Measurements from ENCODE around the gene FSTL5.
A peak's percentile ranks its signal among the peaks of the same experiment; 100 is the strongest.

Gene FSTL5

DNA sequence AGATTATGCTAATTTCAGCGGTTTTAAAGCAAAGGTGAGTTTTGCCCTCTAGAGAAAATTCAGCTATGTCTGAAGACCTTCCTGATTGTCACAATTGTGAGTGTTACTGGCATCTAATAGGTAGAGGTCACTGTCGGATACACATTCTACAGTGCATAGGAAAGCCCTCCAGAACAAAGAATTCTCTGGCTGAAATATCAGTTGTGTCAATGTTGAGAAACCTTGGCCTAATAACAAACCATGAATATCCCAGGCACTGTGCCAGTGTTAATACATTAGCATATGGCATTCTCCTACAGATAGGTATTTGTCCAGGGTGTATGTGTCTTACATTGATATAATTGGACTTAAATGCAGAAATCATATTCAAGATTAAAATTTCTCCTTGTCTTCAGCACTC is 294.3 kb downstream of the FSTL5 start (continued):
- TF ChIP-seq, protein P1, sequence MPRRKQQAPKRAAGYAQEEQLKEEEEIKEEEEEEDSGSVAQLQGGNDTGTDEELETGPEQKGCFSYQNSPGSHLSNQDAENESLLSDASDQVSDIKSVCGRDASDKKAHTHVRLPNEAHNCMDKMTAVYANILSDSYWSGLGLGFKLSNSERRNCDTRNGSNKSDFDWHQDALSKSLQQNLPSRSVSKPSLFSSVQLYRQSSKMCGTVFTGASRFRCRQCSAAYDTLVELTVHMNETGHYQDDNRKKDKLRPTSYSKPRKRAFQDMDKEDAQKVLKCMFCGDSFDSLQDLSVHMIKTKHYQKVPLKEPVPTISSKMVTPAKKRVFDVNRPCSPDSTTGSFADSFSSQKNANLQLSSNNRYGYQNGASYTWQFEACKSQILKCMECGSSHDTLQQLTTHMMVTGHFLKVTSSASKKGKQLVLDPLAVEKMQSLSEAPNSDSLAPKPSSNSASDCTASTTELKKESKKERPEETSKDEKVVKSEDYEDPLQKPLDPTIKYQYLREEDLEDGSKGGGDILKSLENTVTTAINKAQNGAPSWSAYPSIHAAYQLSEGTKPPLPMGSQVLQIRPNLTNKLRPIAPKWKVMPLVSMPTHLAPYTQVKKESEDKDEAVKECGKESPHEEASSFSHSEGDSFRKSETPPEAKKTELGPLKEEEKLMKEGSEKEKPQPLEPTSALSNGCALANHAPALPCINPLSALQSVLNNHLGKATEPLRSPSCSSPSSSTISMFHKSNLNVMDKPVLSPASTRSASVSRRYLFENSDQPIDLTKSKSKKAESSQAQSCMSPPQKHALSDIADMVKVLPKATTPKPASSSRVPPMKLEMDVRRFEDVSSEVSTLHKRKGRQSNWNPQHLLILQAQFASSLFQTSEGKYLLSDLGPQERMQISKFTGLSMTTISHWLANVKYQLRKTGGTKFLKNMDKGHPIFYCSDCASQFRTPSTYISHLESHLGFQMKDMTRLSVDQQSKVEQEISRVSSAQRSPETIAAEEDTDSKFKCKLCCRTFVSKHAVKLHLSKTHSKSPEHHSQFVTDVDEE (CRISPR knock-in tag; IDR thresholded peaks at IDR 0.05) = no peak

DNA sequence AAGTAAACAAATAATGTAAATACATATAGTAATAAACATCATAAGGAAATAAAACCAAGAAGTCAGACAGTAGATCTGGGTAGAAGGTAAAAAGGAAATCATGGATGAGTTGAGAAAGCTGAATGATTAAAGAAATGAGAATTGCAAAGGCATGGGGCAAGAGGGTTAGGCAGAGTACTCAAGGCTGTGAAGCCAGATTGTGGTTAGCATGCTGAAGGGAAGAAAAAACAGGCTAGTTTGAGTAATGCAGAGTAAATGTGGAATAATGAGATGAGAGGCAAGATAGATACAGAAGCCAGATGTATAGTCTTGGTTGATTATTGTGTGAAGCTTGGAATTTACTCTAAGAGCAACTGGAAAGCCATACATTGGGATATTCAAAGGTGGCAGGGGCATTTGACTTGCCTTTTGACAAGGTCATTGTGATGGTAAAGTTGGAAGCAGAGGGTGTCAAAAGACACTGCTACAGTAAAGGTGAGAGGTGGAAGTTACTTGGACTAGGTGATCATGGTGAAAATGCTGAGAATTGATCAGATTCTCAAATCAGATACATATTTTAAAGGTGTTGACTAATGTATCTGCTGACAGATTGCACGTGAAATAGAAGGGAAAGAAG is 307.0 kb downstream of the FSTL5 start:
- TF ChIP-seq ESRRG (CRISPR knock-in tag; IDR thresholded peaks at IDR 0.05) = no peak
- peak; percentile 38; the same call in 1 of the 2 replicates for TF ChIP-seq TCF4 (CRISPR knock-in tag; IDR thresholded peaks at IDR 0.05; ENCODE audit: borderline replicate concordance)
- ATAC-seq = no peak

DNA sequence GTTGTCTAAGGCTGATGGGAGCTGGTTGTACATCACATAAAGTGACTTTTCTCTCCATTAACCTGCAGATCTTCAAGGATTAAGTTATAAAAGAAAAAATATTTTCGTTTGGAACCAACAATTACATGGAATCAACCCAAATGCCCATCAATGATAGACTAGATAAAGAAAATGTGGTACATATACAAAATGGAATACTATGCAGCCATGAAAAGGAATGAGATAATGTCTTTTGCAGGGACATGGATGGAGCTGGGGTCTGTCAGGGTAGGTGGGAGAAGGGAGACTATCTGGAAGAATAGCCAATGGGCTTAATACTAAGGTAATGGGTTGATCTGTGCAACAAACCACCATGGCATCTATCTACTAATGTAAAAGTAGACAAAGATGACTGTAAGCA is 313.2 kb downstream of the FSTL5 start:
- TF ChIP-seq TOX (CRISPR knock-in tag; IDR thresholded peaks at IDR 0.05; ENCODE audit: borderline replicate concordance) = no peak
- TF ChIP-seq TCF4 (CRISPR knock-in tag; IDR thresholded peaks at IDR 0.05; ENCODE audit: borderline replicate concordance) = no peak
- TF ChIP-seq, protein P1 (CRISPR knock-in tag; IDR thresholded peaks at IDR 0.05) = no peak
- TF ChIP-seq ZNF8 (CRISPR knock-in tag; IDR thresholded peaks at IDR 0.05) = peak; percentile 96
- no peak for ATAC-seq

DNA sequence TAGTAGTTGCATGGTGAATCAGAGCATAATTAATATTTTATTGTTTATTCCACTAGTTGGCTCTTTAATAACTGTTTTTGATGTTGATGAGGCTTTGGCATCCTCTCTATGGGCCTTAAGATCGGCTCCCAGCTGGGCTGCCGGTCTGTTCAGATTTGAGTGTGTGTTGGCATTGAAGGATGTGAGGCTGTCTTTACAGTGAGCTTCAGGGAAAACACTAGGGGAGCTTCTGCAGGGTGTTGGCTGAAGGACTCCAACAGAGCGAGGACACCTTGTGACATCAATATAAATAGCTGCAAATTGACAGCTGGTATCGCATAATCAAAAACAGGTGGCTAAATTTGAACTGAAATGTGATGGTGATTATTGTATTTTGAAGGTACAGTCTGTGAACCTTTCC is 322.0 kb downstream of the FSTL5 start:
- no peak for ATAC-seq
- TF ChIP-seq, protein P2, sequence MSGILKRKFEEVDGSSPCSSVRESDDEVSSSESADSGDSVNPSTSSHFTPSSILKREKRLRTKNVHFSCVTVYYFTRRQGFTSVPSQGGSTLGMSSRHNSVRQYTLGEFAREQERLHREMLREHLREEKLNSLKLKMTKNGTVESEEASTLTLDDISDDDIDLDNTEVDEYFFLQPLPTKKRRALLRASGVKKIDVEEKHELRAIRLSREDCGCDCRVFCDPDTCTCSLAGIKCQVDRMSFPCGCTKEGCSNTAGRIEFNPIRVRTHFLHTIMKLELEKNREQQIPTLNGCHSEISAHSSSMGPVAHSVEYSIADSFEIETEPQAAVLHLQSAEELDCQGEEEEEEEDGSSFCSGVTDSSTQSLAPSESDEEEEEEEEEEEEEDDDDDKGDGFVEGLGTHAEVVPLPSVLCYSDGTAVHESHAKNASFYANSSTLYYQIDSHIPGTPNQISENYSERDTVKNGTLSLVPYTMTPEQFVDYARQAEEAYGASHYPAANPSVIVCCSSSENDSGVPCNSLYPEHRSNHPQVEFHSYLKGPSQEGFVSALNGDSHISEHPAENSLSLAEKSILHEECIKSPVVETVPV (CRISPR knock-in tag; IDR thresholded peaks at IDR 0.05) = no peak
- no peak for TF ChIP-seq ZFP3 (CRISPR knock-in tag; IDR thresholded peaks at IDR 0.05)

DNA sequence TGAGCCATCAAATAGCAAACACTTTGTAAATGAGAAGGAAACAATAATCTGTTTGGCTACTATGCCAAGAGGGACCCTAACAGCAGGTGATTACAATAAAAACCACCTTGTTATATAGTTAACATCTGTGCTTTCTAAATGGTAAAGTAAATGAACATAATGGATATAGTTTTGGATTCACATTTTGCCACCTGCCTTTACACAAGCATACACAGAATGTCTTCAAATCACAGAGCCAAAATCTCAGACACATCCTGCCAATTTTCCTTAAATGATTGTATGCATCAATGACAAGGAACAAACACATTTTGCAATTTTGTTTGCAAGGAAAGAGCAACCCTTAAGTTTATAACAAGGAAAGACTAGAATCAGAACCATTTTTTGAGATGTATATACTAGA is 334.2 kb downstream of the FSTL5 start:
- ATAC-seq = no peak

More for the DNA sequence above, 334.2 kb downstream of the FSTL5 start:
- no peak for TF ChIP-seq RARB (CRISPR knock-in tag; IDR thresholded peaks at IDR 0.05)
- no peak for TF ChIP-seq ZNF8 (CRISPR knock-in tag; IDR thresholded peaks at IDR 0.05)
- TF ChIP-seq, protein P3, sequence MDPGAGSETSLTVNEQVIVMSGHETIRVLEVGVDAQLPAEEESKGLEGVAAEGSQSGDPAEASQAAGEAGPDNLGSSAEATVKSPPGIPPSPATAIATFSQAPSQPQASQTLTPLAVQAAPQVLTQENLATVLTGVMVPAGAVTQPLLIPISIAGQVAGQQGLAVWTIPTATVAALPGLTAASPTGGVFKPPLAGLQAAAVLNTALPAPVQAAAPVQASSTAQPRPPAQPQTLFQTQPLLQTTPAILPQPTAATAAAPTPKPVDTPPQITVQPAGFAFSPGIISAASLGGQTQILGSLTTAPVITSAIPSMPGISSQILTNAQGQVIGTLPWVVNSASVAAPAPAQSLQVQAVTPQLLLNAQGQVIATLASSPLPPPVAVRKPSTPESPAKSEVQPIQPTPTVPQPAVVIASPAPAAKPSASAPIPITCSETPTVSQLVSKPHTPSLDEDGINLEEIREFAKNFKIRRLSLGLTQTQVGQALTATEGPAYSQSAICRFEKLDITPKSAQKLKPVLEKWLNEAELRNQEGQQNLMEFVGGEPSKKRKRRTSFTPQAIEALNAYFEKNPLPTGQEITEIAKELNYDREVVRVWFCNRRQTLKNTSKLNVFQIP (CRISPR knock-in tag; IDR thresholded peaks at IDR 0.05; ENCODE audit: borderline replicate concordance, low read depth) = no peak
- no peak for TF ChIP-seq ISL1 (CRISPR knock-in tag; IDR thresholded peaks at IDR 0.05)
- TF ChIP-seq, protein P4, sequence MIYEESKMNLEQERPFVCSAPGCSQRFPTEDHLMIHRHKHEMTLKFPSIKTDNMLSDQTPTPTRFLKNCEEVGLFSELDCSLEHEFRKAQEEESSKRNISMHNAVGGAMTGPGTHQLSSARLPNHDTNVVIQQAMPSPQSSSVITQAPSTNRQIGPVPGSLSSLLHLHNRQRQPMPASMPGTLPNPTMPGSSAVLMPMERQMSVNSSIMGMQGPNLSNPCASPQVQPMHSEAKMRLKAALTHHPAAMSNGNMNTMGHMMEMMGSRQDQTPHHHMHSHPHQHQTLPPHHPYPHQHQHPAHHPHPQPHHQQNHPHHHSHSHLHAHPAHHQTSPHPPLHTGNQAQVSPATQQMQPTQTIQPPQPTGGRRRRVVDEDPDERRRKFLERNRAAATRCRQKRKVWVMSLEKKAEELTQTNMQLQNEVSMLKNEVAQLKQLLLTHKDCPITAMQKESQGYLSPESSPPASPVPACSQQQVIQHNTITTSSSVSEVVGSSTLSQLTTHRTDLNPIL (CRISPR knock-in tag; IDR thresholded peaks at IDR 0.05; ENCODE audit: low read depth) = no peak
- TF ChIP-seq PPARA (CRISPR knock-in tag; IDR thresholded peaks at IDR 0.05; ENCODE audit: borderline replicate concordance) = no peak
- TF ChIP-seq ZFP3 (CRISPR knock-in tag; IDR thresholded peaks at IDR 0.05) = no peak
- no peak for TF ChIP-seq ZNF565 (CRISPR knock-in tag; conservative IDR thresholded peaks at IDR 0.05; ENCODE audit: low read depth)
- TF ChIP-seq, protein P1 (CRISPR knock-in tag; IDR thresholded peaks at IDR 0.05) = no peak
- TF ChIP-seq TOX (CRISPR knock-in tag; IDR thresholded peaks at IDR 0.05; ENCODE audit: borderline replicate concordance) = no peak
- no peak for TF ChIP-seq TCF4 (CRISPR knock-in tag; IDR thresholded peaks at IDR 0.05; ENCODE audit: borderline replicate concordance)

Measured in SK-N-SH treated with all-trans-retinoic acid at 6 μM for 48 hours (cell line).